ENCODE data around the gene LBHD1.

DNA sequence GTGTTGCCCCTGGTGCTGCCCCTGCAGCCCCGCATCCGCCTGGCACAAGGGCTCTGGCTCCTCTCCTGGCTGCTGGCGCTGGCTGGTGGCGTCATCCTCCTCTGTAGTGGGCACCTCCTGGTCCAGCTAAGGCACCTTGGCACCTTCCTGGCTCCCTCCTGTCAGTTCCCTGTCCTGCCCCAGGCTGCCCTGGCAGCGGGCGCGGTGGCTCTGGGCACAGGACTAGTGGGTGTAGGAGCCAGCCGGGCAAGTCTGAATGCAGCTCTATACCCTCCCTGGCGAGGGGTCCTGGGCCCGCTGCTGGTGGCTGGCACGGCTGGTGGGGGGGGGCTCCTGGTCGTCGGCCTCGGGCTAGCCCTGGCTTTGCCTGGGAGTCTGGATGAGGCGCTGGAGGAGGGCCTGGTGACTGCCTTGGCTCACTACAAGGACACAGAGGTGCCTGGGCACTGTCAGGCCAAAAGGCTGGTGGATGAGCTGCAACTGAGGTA is 58.7 kb downstream of the LBHD1 start:
- TF ChIP-seq, protein P1, sequence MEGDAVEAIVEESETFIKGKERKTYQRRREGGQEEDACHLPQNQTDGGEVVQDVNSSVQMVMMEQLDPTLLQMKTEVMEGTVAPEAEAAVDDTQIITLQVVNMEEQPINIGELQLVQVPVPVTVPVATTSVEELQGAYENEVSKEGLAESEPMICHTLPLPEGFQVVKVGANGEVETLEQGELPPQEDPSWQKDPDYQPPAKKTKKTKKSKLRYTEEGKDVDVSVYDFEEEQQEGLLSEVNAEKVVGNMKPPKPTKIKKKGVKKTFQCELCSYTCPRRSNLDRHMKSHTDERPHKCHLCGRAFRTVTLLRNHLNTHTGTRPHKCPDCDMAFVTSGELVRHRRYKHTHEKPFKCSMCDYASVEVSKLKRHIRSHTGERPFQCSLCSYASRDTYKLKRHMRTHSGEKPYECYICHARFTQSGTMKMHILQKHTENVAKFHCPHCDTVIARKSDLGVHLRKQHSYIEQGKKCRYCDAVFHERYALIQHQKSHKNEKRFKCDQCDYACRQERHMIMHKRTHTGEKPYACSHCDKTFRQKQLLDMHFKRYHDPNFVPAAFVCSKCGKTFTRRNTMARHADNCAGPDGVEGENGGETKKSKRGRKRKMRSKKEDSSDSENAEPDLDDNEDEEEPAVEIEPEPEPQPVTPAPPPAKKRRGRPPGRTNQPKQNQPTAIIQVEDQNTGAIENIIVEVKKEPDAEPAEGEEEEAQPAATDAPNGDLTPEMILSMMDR (conservative IDR thresholded peaks at IDR 0.05; ENCODE audit: low read length): no peak
- no peak for TF ChIP-seq EZH2phosphoT487 (IDR thresholded peaks at IDR 0.05; ENCODE audit: borderline replicate concordance, low read depth, low read length)
